Nasal cavity respiratory epithelium epithelial cell of viscerocranial mucosa (primary cell): ENCODE data around the gene AP3S1. TPM values are rescaled to one million over a fixed set of nuclear protein-coding genes. Genes with fewer than 3 reads are reported as not detected.

Experiments used
- total RNA-seq: library from RNA; depleted of rRNA; stranded (reverse); fragments of >200 nt; gene quantifications from 2 replicates; pipeline ENCODE4 v1.2.3, GENCODE V29; 2014

AP3S1 gene
- total RNA-seq: 87.3 and 149 TPM in 2 replicates

DNA sequence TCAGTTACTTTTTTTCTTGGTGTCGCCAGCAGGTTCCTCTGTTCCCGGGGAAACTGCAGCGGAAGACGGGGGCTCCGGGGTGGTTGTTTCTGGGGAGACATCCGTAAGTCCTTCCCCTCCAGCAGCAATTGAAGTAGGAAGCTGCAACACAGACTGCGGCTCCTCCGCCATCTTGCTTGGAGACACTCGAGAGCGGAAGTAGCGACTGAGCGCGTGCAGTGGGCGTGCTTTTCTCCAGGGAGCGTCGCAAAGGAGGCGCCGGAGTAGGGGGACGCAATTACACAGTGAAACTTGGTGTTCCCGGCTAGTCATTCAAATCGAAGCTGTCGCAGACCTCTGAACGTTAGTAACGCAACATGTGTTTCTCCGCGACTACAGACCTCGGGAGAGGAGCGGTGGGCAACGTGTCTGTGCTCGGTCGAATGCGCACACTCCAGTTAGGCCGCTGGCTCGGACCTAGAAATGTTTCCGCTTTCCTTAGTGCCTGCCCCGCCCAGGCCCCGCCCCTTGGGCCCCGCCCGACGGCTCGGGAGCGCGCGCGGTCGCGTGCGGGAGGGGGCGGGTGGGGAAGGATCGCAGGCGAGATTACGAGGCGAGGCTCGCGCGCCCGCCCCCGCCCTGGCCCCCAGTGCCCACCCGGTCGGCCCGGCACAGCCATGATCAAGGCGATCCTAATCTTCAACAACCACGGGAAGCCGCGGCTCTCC is at the start of gene AP3S1, which contains the start of gene ATG12:
Gene AP3S1 (plus strand): TSS at position 554 of the 707 bp plus-strand sequence. CDS start 103 bp downstream, at position 657.
Gene ATG12 (minus strand): TSS at position 184 of the 707 bp plus-strand sequence. CDS start 13 bp downstream, at position 171.

GRCh38 chr5:115816226-115817081 is 25.3 kb upstream of the AP3S1 start, which contains the start of gene CDO1:
TSS of gene CDO1 (minus strand) at chr5:115816659. CDS start at chr5:115816397, 262 bp downstream.

GRCh38 chr5:115962239-115962564 is 120.5 kb downstream of the AP3S1 start, which contains the start of gene LVRN:
TSS of gene LVRN (plus strand) at chr5:115962475. CDS start at chr5:115962618, 143 bp downstream.

Other genes starting within 250 kb of the AP3S1 start
- gene TICAM2, start 239.5 kb upstream of the AP3S1 start, total RNA-seq: under 0.01 and 0.50 TPM in 2 replicates
- 93.0 and 118 TPM in 2 replicates for gene TMED7, start 215.9 kb upstream of the AP3S1 start, total RNA-seq
- not detected in 2 replicates for gene CDO1, start 25.3 kb upstream of the AP3S1 start, total RNA-seq
- 51.3 and 53.9 TPM in 2 replicates for gene ATG12, start 370 bp upstream of the AP3S1 start, total RNA-seq
- gene LVRN, start 120.5 kb downstream of the AP3S1 start, total RNA-seq: 0.34 and 0.36 TPM in 2 replicates
- not detected in 2 replicates for gene ARL14EPL, start 190.5 kb downstream of the AP3S1 start, total RNA-seq
- 31.4 and 31.8 TPM in 2 replicates for gene COMMD10, start 243.1 kb downstream of the AP3S1 start, total RNA-seq